Activated T-cell treated with anti-CD3 and anti-CD28 coated beads, Interleukin-2, amount 50 U/mL, for 48 hours (primary cell): ENCODE data around the gene ZMIZ2.
"Not testable (repeated sequence)": the region's sequence is repeated elsewhere in the genome, so short reads cannot be mapped to it uniquely, and the experiment has no call there.

Experiments used
- DNase-seq, 2 experiments: peaks; one replicate each; pipeline ENCODE4 v3.0.0-alpha.2; 2020

The ZMIZ2 gene

GRCh38 chr7:44729949-44730590, 18.6 kb upstream of the ZMIZ2 start:
- DNase-seq = no peak

- DNase-seq = not testable (repeated sequence)
These were observed 15.7 kb upstream of the ZMIZ2 start for GRCh38 chr7:44732971-44733370.

- no peak for DNase-seq
These were observed 14.8 kb upstream of the ZMIZ2 start for GRCh38 chr7:44733708-44734481.

GRCh38 chr7:44735403-44736165, 13.1 kb upstream of the ZMIZ2 start:
- peak; percentile 38 to 51 for DNase-seq

GRCh38 chr7:44736896-44737295, 11.8 kb upstream of the ZMIZ2 start:
- DNase-seq = no peak

- DNase-seq = no peak
These were observed 10.5 kb upstream of the ZMIZ2 start for GRCh38 chr7:44738051-44738723.

GRCh38 chr7:44738876-44739665, 9.6 kb upstream of the ZMIZ2 start:
- no peak for DNase-seq

- DNase-seq = no peak
These were observed 8.6 kb upstream of the ZMIZ2 start for GRCh38 chr7:44740055-44740454.

- DNase-seq = no peak
These were observed 4.9 kb upstream of the ZMIZ2 start for GRCh38 chr7:44743750-44744149.

- DNase-seq = peak; percentile 35 to 47
These were observed 493 bp downstream of the ZMIZ2 start for GRCh38 chr7:44748948-44749731.

- no peak for DNase-seq
These were observed 1.3 kb downstream of the ZMIZ2 start for GRCh38 chr7:44749992-44750391.

- no peak for DNase-seq
These were observed 1.8 kb downstream of the ZMIZ2 start for GRCh38 chr7:44750424-44750823.

GRCh38 chr7:44750921-44751571, 2.4 kb downstream of the ZMIZ2 start:
- peak; percentile 49 to 57 for DNase-seq

- no peak for DNase-seq
These were observed 4.2 kb downstream of the ZMIZ2 start for GRCh38 chr7:44752822-44753221.

GRCh38 chr7:44754802-44755697, 6.4 kb downstream of the ZMIZ2 start:
- DNase-seq = no peak

- DNase-seq = no peak
These were observed 7.3 kb downstream of the ZMIZ2 start for GRCh38 chr7:44755698-44756627.

GRCh38 chr7:44756904-44757303, 8.3 kb downstream of the ZMIZ2 start:
- DNase-seq = no peak

GRCh38 chr7:44757311-44757710, 8.7 kb downstream of the ZMIZ2 start:
- DNase-seq = no peak

GRCh38 chr7:44757739-44758138, 9.1 kb downstream of the ZMIZ2 start:
- DNase-seq = no peak
